OCI-LY7 (cell line): ENCODE data around the gene FKBP10.

Experiments used
- EZH2phosphoT487 ChIP-seq: fragments of 200-600 bp; sonication (generic); IDR thresholded peaks from 2 replicates; pipeline ENCODE4 v1.6.1; 2018; ENCODE audit warnings: low read depth, borderline replicate concordance, mild to moderate bottlenecking, mixed run types, antibody characterized with exemption, low read length, moderate library complexity, mixed read lengths
- TF ChIP-seq, protein P1 (sequence below): fragments of 200-600 bp; sonication (generic); conservative IDR thresholded peaks from 2 replicates; pipeline ENCODE4 v1.5.1; 2014; ENCODE audit warnings: mild to moderate bottlenecking, antibody characterized with exemption, low read length, moderate library complexity, mixed read lengths

- TF ChIP-seq, protein P1, sequence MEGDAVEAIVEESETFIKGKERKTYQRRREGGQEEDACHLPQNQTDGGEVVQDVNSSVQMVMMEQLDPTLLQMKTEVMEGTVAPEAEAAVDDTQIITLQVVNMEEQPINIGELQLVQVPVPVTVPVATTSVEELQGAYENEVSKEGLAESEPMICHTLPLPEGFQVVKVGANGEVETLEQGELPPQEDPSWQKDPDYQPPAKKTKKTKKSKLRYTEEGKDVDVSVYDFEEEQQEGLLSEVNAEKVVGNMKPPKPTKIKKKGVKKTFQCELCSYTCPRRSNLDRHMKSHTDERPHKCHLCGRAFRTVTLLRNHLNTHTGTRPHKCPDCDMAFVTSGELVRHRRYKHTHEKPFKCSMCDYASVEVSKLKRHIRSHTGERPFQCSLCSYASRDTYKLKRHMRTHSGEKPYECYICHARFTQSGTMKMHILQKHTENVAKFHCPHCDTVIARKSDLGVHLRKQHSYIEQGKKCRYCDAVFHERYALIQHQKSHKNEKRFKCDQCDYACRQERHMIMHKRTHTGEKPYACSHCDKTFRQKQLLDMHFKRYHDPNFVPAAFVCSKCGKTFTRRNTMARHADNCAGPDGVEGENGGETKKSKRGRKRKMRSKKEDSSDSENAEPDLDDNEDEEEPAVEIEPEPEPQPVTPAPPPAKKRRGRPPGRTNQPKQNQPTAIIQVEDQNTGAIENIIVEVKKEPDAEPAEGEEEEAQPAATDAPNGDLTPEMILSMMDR, result no peak
- no peak for TF ChIP-seq EZH2phosphoT487
Measured at GRCh38 chr17:41784207-41784744, 28.5 kb upstream of the FKBP10 start.
